22Rv1 (cell line): Measurements from ENCODE around the gene RNF138.

Experiments used
- ZFX ChIP-seq: fragments of 450-650 bp; IDR thresholded peaks from 2 replicates; pipeline ENCODE4 v1.6.1; 2017; ENCODE audit warnings: antibody characterized with exemption, borderline replicate concordance
- TF ChIP-seq, protein P1 (sequence below): fragments of 450-650 bp; IDR thresholded peaks from 2 replicates; pipeline ENCODE4 v1.5.1; 2017; ENCODE audit warnings: mild to moderate bottlenecking

GRCh38 chr18:32126538-32126937 lies 34.9 kb downstream of the RNF138 start:
- TF ChIP-seq, protein P1, sequence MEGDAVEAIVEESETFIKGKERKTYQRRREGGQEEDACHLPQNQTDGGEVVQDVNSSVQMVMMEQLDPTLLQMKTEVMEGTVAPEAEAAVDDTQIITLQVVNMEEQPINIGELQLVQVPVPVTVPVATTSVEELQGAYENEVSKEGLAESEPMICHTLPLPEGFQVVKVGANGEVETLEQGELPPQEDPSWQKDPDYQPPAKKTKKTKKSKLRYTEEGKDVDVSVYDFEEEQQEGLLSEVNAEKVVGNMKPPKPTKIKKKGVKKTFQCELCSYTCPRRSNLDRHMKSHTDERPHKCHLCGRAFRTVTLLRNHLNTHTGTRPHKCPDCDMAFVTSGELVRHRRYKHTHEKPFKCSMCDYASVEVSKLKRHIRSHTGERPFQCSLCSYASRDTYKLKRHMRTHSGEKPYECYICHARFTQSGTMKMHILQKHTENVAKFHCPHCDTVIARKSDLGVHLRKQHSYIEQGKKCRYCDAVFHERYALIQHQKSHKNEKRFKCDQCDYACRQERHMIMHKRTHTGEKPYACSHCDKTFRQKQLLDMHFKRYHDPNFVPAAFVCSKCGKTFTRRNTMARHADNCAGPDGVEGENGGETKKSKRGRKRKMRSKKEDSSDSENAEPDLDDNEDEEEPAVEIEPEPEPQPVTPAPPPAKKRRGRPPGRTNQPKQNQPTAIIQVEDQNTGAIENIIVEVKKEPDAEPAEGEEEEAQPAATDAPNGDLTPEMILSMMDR, result no peak
- TF ChIP-seq ZFX, result no peak
